GM23338 (cell line): ENCODE results near the gene SYT10. TPM values are rescaled to one million over a fixed set of nuclear protein-coding genes. Genes with fewer than 3 reads are reported as not detected.

Experiments used
- ATAC-seq: fragments of 200-7000 bp; cut with Tn5 transposase; 3 replicates; pipeline ENCODE4 v1.9.1; 2020
- DNase-seq: peaks from one replicate; pipeline ENCODE4 v3.0.0-alpha.2; 2015; ENCODE audit warnings: low spot score
- H2AFZ ChIP-seq: fragments of 200-600 bp; sonication (generic); 2 replicates; pipeline ENCODE4 v1.8.0; 2016; ENCODE audit warnings: antibody characterized with exemption, mild to moderate bottlenecking, moderate library complexity
- H3F3A ChIP-seq: fragments of 200-600 bp; sonication (generic); replicated peaks from 2 replicates; pipeline ENCODE4 v1.8.0; 2017; ENCODE audit warnings: antibody characterized with exemption, mixed run types, low read depth
- H3K27ac ChIP-seq: fragments of 200-600 bp; sonication (generic); 2 replicates; pipeline ENCODE4 v1.6.1; 2016; ENCODE audit warnings: low read depth
- H3K27me3 ChIP-seq: fragments of 200-600 bp; sonication (generic); 2 replicates; pipeline ENCODE4 v1.8.0; 2016; ENCODE audit warnings: mild to moderate bottlenecking, mixed run types, moderate library complexity; ENCODE audit not compliant: insufficient read depth
- H3K36me3 ChIP-seq: fragments of 200-600 bp; sonication (generic); 2 replicates; pipeline ENCODE4 v1.8.0; 2016; ENCODE audit warnings: mild to moderate bottlenecking; ENCODE audit not compliant: insufficient read depth
- H3K4me1 ChIP-seq: fragments of 200-600 bp; sonication (generic); 2 replicates; pipeline ENCODE4 v1.8.0; 2016; ENCODE audit warnings: mild to moderate bottlenecking, moderate library complexity; ENCODE audit not compliant: insufficient read depth
- H3K4me2 ChIP-seq: fragments of 200-600 bp; sonication (generic); 2 replicates; pipeline ENCODE4 v1.7.1; 2017; ENCODE audit warnings: mixed run types
- H3K4me3 ChIP-seq: fragments of 200-600 bp; sonication (generic); 2 replicates; pipeline ENCODE4 v1.6.1; 2016; ENCODE audit warnings: mixed run types
- H3K79me2 ChIP-seq: fragments of 200-600 bp; sonication (generic); replicated peaks from 2 replicates; pipeline ENCODE4 v1.8.0; 2017; ENCODE audit warnings: mild to moderate bottlenecking; ENCODE audit not compliant: insufficient read depth
- H3K9me2 ChIP-seq: fragments of 200-600 bp; sonication (generic); 2 replicates; pipeline ENCODE4 v1.8.0; 2017; ENCODE audit not compliant: insufficient read depth
- H4K20me1 ChIP-seq: fragments of 200-600 bp; sonication (generic); replicated peaks from 2 replicates; pipeline ENCODE4 v1.8.0; 2017; ENCODE audit warnings: mild to moderate bottlenecking; ENCODE audit not compliant: insufficient read depth
- H3K27ac Mint-ChIP-seq: 2 replicates; pipeline ENCODE4 v1.8.0; 2020; ENCODE audit warnings: inconsistent platforms, mild to moderate bottlenecking, moderate library complexity, mixed read lengths
- H3K27me3 Mint-ChIP-seq: 3 replicates; pipeline ENCODE4 v1.8.0; 2022; ENCODE audit warnings: low read depth, mild to moderate bottlenecking, moderate library complexity, mixed read lengths, inconsistent platforms; ENCODE audit not compliant: insufficient read depth, poor library complexity
- H3K36me3 Mint-ChIP-seq: 3 replicates; pipeline ENCODE4 v1.8.0; 2021; ENCODE audit warnings: low read depth, mild to moderate bottlenecking, inconsistent platforms, moderate library complexity, mixed read lengths
- H3K4me1 Mint-ChIP-seq: 3 replicates; pipeline ENCODE4 v1.8.0; 2020; ENCODE audit warnings: mild to moderate bottlenecking, inconsistent platforms, mixed read lengths
- H3K4me3 Mint-ChIP-seq: 3 replicates; pipeline ENCODE4 v1.8.0; 2021; ENCODE audit warnings: moderate library complexity, mild to moderate bottlenecking, inconsistent platforms, mixed read lengths
- H3K9me3 Mint-ChIP-seq: 3 replicates; pipeline ENCODE4 v1.8.0; 2020; ENCODE audit warnings: moderate library complexity, mild to moderate bottlenecking, inconsistent platforms, mixed read lengths
- EZH2 ChIP-seq: fragments of 200-600 bp; sonication (generic); IDR thresholded peaks from one replicate; pipeline ENCODE4 v1.8.0; 2017; ENCODE audit warnings: antibody characterized with exemption, mild to moderate bottlenecking, low read depth; ENCODE audit not compliant: unreplicated experiment
- EZH2phosphoT487 ChIP-seq: fragments of 200-600 bp; sonication (generic); IDR thresholded peaks from one replicate; pipeline ENCODE4 v1.8.1; 2018; ENCODE audit warnings: antibody characterized with exemption; ENCODE audit not compliant: unreplicated experiment
- JUNB ChIP-seq: IDR thresholded peaks from one replicate; pipeline ENCODE4 v1.6.1; 2016; ENCODE audit warnings: antibody characterized with exemption; ENCODE audit not compliant: unreplicated experiment
- NANOG ChIP-seq: IDR thresholded peaks from 2 replicates; pipeline ENCODE4 v1.6.1; 2016; ENCODE audit warnings: antibody characterized with exemption, borderline replicate concordance
- POLR2AphosphoS5 ChIP-seq: IDR thresholded peaks from 2 replicates; pipeline ENCODE4 v1.6.1; 2016; ENCODE audit warnings: antibody characterized with exemption, low read depth
- STAT1 ChIP-seq: IDR thresholded peaks from one replicate; pipeline ENCODE4 v1.6.1; 2016; ENCODE audit warnings: antibody characterized with exemption; ENCODE audit not compliant: unreplicated experiment
- ZNF114 ChIP-seq: fragments of 250-450 bp; sonication (Bioruptor Pico); IDR thresholded peaks from 2 replicates; pipeline ENCODE4 v1.5.0; 2020; ENCODE audit warnings: mild to moderate bottlenecking, moderate library complexity
- ZNF331 ChIP-seq: fragments of 250-450 bp; sonication (Bioruptor Pico); IDR thresholded peaks from 2 replicates; pipeline ENCODE4 v1.5.0; 2020; ENCODE audit warnings: low read depth, mild to moderate bottlenecking, moderate library complexity
- polyA plus RNA-seq: library from polyadenylated mRNA; unstranded; fragments of >200 nt; fragmentation: Nextera tagmentation; extraction: Ambion mirVana; gene quantifications from 2 replicates; pipeline ENCODE4 v1.2.1, GENCODE V29; 2016
- total RNA-seq: library from RNA; depleted of rRNA; stranded (reverse); fragments of >200 nt; shearing (Covaris generic); gene quantifications from 2 replicates; pipeline ENCODE4 v1.2.3, GENCODE V29; 2014
- TF ChIP-seq, protein P1 (sequence below), 2 experiments: fragments of 200-600 bp in 1 of 2; sonication (generic) in 1 of 2; conservative IDR thresholded peaks; 2 replicates each; pipeline versions ENCODE4 v1.5.1 to v1.6.1; 2016 to 2017; ENCODE audit warnings: antibody characterized with exemption in 2 of 2, low read depth in 2 of 2, mild to moderate bottlenecking in 2 of 2, moderate library complexity in 1 of 2
- TF ChIP-seq, protein P2 (sequence below): IDR thresholded peaks from one replicate; pipeline ENCODE4 v1.6.1; 2018; ENCODE audit warnings: antibody characterized with exemption; ENCODE audit not compliant: unreplicated experiment
- TF ChIP-seq, protein P3 (sequence below): IDR thresholded peaks from 2 replicates; pipeline ENCODE4 v1.6.1; 2016; ENCODE audit warnings: antibody characterized with exemption

SYT10 gene
- total and polyA plus RNA-seq, 2 experiments from 2014 or later: 1.3 to 3.0 TPM

DNA sequence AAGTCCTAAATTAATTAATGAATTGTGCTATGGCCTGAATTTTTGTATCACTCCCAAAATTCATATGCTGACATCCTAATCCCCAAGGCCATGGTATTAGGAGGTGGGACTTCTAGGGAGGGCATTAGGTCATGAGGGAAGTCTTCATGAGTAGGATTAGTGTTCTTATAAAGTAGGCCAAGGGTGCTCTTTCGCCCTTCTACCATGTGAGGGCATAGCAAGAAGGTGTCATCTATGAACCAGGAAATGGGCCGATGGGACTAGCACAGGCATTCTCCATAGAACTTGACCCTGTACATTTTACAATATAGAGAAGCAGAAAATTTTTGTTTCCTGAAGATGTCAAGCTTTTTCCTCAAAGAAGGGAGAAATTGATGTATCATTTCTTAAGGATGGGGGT lies 12.5 kb downstream of the SYT10 start:
- Histone ChIP-seq H3K4me2 (no peak overlapping the region), H3K27ac (no peak overlapping the region), H4K20me1 (no peaks in the 10 kb centered on the region), H3K4me1 (no peaks in the 10 kb centered on the region), H3F3A (no peaks in the 10 kb centered on the region), H3K4me3 (no peak overlapping the region), H3K36me3 (no peaks in the 10 kb centered on the region), H3K79me2 (no peaks in the 10 kb centered on the region), H3K9me2 (no peaks in the 10 kb centered on the region), H3K27me3 (no peaks in the 10 kb centered on the region), H2AFZ (no peak overlapping the region)
- peak; percentile 80 for DNase-seq
- peak; percentile 96 for ATAC-seq
- Mint-ChIP-seq H3K9me3 (no peaks in the 10 kb centered on the region), H3K27me3 (no peaks in the 10 kb centered on the region), H3K4me1 (no peaks in the 10 kb centered on the region), H3K36me3 (no peaks in the 10 kb centered on the region), H3K27ac (no peak overlapping the region), H3K4me3 (no peak overlapping the region)
- TF ChIP-seq EZH2phosphoT487: no peak
- TF ChIP-seq, protein P1, sequence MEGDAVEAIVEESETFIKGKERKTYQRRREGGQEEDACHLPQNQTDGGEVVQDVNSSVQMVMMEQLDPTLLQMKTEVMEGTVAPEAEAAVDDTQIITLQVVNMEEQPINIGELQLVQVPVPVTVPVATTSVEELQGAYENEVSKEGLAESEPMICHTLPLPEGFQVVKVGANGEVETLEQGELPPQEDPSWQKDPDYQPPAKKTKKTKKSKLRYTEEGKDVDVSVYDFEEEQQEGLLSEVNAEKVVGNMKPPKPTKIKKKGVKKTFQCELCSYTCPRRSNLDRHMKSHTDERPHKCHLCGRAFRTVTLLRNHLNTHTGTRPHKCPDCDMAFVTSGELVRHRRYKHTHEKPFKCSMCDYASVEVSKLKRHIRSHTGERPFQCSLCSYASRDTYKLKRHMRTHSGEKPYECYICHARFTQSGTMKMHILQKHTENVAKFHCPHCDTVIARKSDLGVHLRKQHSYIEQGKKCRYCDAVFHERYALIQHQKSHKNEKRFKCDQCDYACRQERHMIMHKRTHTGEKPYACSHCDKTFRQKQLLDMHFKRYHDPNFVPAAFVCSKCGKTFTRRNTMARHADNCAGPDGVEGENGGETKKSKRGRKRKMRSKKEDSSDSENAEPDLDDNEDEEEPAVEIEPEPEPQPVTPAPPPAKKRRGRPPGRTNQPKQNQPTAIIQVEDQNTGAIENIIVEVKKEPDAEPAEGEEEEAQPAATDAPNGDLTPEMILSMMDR (conservative IDR thresholded peaks at IDR 0.05; ENCODE audit: low read depth in 2 of 2): peak; percentile 61 to 78

DNA sequence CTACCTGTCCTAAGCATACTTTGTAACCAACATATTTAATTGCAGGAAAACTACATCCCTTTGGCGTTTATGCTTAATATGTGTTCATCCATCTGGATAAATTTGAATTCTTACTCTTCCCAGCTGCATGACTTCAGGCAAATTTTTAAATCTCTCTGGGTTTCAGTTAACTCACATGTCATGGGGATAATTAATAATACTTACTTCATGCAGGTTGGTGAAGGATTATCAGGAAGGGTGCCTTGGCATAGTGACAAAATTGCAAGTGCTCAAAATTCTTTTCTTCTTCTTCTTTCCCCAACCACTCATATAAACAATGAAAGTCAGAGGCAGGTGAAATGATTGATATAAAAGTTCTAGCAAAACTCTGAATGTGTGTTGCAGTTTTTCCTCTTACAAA lies 15.9 kb downstream of the SYT10 start:
- Mint-ChIP-seq H3K27ac (no peak overlapping the region), H3K9me3 (no peaks in the 10 kb centered on the region)
- TF ChIP-seq POLR2AphosphoS5 (no peak), EZH2phosphoT487 (no peak), EZH2 (no peak), STAT1 (no peak), JUNB (no peak), ZNF114 (no peak), ZNF331 (no peak), NANOG (no peak)
- TF ChIP-seq, protein P1 (conservative IDR thresholded peaks at IDR 0.05; ENCODE audit: low read depth in 2 of 2): no peak
- TF ChIP-seq, protein P2, sequence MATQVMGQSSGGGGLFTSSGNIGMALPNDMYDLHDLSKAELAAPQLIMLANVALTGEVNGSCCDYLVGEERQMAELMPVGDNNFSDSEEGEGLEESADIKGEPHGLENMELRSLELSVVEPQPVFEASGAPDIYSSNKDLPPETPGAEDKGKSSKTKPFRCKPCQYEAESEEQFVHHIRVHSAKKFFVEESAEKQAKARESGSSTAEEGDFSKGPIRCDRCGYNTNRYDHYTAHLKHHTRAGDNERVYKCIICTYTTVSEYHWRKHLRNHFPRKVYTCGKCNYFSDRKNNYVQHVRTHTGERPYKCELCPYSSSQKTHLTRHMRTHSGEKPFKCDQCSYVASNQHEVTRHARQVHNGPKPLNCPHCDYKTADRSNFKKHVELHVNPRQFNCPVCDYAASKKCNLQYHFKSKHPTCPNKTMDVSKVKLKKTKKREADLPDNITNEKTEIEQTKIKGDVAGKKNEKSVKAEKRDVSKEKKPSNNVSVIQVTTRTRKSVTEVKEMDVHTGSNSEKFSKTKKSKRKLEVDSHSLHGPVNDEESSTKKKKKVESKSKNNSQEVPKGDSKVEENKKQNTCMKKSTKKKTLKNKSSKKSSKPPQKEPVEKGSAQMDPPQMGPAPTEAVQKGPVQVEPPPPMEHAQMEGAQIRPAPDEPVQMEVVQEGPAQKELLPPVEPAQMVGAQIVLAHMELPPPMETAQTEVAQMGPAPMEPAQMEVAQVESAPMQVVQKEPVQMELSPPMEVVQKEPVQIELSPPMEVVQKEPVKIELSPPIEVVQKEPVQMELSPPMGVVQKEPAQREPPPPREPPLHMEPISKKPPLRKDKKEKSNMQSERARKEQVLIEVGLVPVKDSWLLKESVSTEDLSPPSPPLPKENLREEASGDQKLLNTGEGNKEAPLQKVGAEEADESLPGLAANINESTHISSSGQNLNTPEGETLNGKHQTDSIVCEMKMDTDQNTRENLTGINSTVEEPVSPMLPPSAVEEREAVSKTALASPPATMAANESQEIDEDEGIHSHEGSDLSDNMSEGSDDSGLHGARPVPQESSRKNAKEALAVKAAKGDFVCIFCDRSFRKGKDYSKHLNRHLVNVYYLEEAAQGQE: no peak
- TF ChIP-seq, protein P3, sequence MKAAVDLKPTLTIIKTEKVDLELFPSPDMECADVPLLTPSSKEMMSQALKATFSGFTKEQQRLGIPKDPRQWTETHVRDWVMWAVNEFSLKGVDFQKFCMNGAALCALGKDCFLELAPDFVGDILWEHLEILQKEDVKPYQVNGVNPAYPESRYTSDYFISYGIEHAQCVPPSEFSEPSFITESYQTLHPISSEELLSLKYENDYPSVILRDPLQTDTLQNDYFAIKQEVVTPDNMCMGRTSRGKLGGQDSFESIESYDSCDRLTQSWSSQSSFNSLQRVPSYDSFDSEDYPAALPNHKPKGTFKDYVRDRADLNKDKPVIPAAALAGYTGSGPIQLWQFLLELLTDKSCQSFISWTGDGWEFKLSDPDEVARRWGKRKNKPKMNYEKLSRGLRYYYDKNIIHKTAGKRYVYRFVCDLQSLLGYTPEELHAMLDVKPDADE: no peak

More for the DNA sequence above, 15.9 kb downstream of the SYT10 start:
- no peak for ATAC-seq
- no peaks in the 10 kb centered on the region for H3K79me2 ChIP-seq
- no peak overlapping the region for H3K4me2 ChIP-seq
- no peaks in the 10 kb centered on the region for H3K4me1 ChIP-seq
- no peaks in the 10 kb centered on the region for H4K20me1 ChIP-seq
- Mint-ChIP-seq H3K4me3 (no peak overlapping the region), H3K4me1 (no peaks in the 10 kb centered on the region), H3K36me3 (no peaks in the 10 kb centered on the region), H3K27me3 (no peaks in the 10 kb centered on the region)
- H3K4me3 ChIP-seq: no peak overlapping the region
- H3K27ac ChIP-seq: no peak overlapping the region
- no peaks in the 10 kb centered on the region for H3K36me3 ChIP-seq
- no peaks in the 10 kb centered on the region for H3F3A ChIP-seq
- no peaks in the 10 kb centered on the region for H3K9me2 ChIP-seq
- no peak overlapping the region for H2AFZ ChIP-seq
- no peak for DNase-seq
- no peaks in the 10 kb centered on the region for H3K27me3 ChIP-seq
